Activated CD8-positive, alpha-beta T cell treated with anti-CD3 and anti-CD28 coated beads for 36 hours (primary cell): ENCODE results near the gene PIRT. TPM values are rescaled to one million over a fixed set of nuclear protein-coding genes. Genes with fewer than 3 reads are reported as not detected.

Source experiments
- ATAC-seq: fragments of 200-7000 bp; cut with Tn5 transposase; one replicate; pipeline ENCODE4 v1.10.0; 2021; ENCODE audit warnings: mild to moderate bottlenecking, moderate library complexity
- CTCF ChIA-PET: fragments of 350-600 bp; sonication (Branson Sonifier 250); formaldehyde crosslinking; loops from one replicate; lab custom pipeline; 2021; ENCODE audit warnings: antibody characterized with exemption; lab: Charles Lee
- POLR2A ChIA-PET: fragments of 350-600 bp; sonication (Branson Sonifier 250); formaldehyde crosslinking; loops from one replicate; lab custom pipeline; 2021; ENCODE audit warnings: antibody characterized with exemption; lab: Charles Lee
- DNase-seq: peaks from one replicate; pipeline ENCODE4 v3.0.0-alpha.2; 2020
- H3K27ac Mint-ChIP-seq: one replicate; pipeline ENCODE4 v1.8.0; 2021; ENCODE audit warnings: mild to moderate bottlenecking, mixed read lengths
- H3K27me3 Mint-ChIP-seq: one replicate; pipeline ENCODE4 v1.8.0; 2021; ENCODE audit warnings: mixed read lengths
- H3K36me3 Mint-ChIP-seq: one replicate; pipeline ENCODE4 v1.8.0; 2021; ENCODE audit warnings: low read depth, mixed read lengths
- H3K4me1 Mint-ChIP-seq: one replicate; pipeline ENCODE4 v1.8.0; 2021; ENCODE audit warnings: low read depth, mixed read lengths
- H3K4me3 Mint-ChIP-seq: one replicate; pipeline ENCODE4 v1.8.0; 2021; ENCODE audit warnings: mild to moderate bottlenecking, moderate library complexity, mixed read lengths
- H3K9me3 Mint-ChIP-seq: one replicate; pipeline ENCODE4 v1.8.0; 2021; ENCODE audit warnings: mixed read lengths
- CTCF ChIP-seq: fragments of 200-600 bp; IDR thresholded peaks from one replicate; pipeline ENCODE4 v1.8.0; 2022; ENCODE audit warnings: antibody characterized with exemption, mild to moderate bottlenecking
- intact Hi-C: fragments of 100-400 bp; cut with micrococcal nuclease; formaldehyde crosslinking; loops from one replicate; pipeline ENCODE4 v1.10.0; 2022
- total RNA-seq, 2 experiments: library from RNA; stranded (reverse); gene quantifications; one replicate each; pipeline ENCODE4 v1.2.3, GENCODE V29; 2021

Gene PIRT
- total RNA-seq, 2 experiments from 2014 or later: not detected

GRCh38 chr17:10785295-10785694 lies 52.6 kb downstream of the PIRT start:
- no peaks in the 10 kb centered on the region for H3K4me1 Mint-ChIP-seq
- DNase-seq (no peak), ATAC-seq (no peak)
- intact Hi-C loops: no loop called here
- no peak overlapping the region for H3K27ac Mint-ChIP-seq
- ChIA-PET CTCF (no interaction called here), POLR2A (no interaction called here)
- H3K27me3 Mint-ChIP-seq: peaks cover 3% of the 10 kb centered on the region
- H3K9me3 Mint-ChIP-seq: peaks cover 10% of the 10 kb centered on the region
- TF ChIP-seq CTCF: no peak
- peaks cover 2% of the 10 kb centered on the region for H3K36me3 Mint-ChIP-seq
- H3K4me3 Mint-ChIP-seq: no peak overlapping the region

GRCh38 chr17:10779609-10780008 lies 58.3 kb downstream of the PIRT start:
- peaks cover 1% of the 10 kb centered on the region for H3K27me3 Mint-ChIP-seq
- no peaks in the 10 kb centered on the region for H3K4me1 Mint-ChIP-seq
- no peak overlapping the region for H3K27ac Mint-ChIP-seq
- TF ChIP-seq CTCF: no peak
- ChIA-PET POLR2A (no interaction called here), CTCF (no interaction called here)
- H3K9me3 Mint-ChIP-seq: peaks cover 10% of the 10 kb centered on the region
- no peak overlapping the region for H3K4me3 Mint-ChIP-seq
- intact Hi-C loops: no loop called here
- ATAC-seq (no peak), DNase-seq (no peak)
- H3K36me3 Mint-ChIP-seq: peaks cover 2% of the 10 kb centered on the region

GRCh38 chr17:10777890-10778289 lies 60.0 kb downstream of the PIRT start:
- Mint-ChIP-seq H3K36me3 (no peaks in the 10 kb centered on the region), H3K4me1 (no peaks in the 10 kb centered on the region), H3K27me3 (peaks cover 3% of the 10 kb centered on the region), H3K9me3 (peaks cover 4% of the 10 kb centered on the region), H3K27ac (no peak overlapping the region), H3K4me3 (no peak overlapping the region)
- TF ChIP-seq CTCF: no peak
- no peak for ATAC-seq
- ChIA-PET CTCF (no interaction called here), POLR2A (no interaction called here)
- DNase-seq: no peak
- intact Hi-C loops: no loop called here

GRCh38 chr17:10777131-10777807 lies 60.6 kb downstream of the PIRT start:
- ATAC-seq (no peak), DNase-seq (no peak)
- ChIA-PET CTCF (no interaction called here), POLR2A (no interaction called here)
- H3K27me3 Mint-ChIP-seq: peaks cover 3% of the 10 kb centered on the region
- intact Hi-C loops: no loop called here
- H3K4me1 Mint-ChIP-seq: no peaks in the 10 kb centered on the region
- H3K27ac Mint-ChIP-seq: no peak overlapping the region
- H3K4me3 Mint-ChIP-seq: no peak overlapping the region
- no peak for TF ChIP-seq CTCF
- peaks cover 1% of the 10 kb centered on the region for H3K9me3 Mint-ChIP-seq
- H3K36me3 Mint-ChIP-seq: no peaks in the 10 kb centered on the region

- Mint-ChIP-seq H3K36me3 (no peaks in the 10 kb centered on the region), H3K4me1 (no peaks in the 10 kb centered on the region), H3K9me3 (peaks cover 3% of the 10 kb centered on the region), H3K27ac (no peak overlapping the region), H3K4me3 (no peak overlapping the region), H3K27me3 (peaks cover 3% of the 10 kb centered on the region)
- no peak for DNase-seq
- ChIA-PET POLR2A (no interaction called here), CTCF (no interaction called here)
- intact Hi-C loops: no loop called here
- TF ChIP-seq CTCF: no peak
- no peak for ATAC-seq
These were observed 61.5 kb downstream of the PIRT start for GRCh38 chr17:10776381-10776780.
